KMS-11 (cell line): Measurements from ENCODE around the gene PPP1R9A.

Experiments
- H2AFZ ChIP-seq: fragments of 200-600 bp; sonication (generic); 2 replicates; pipeline ENCODE4 v1.6.1; 2016; ENCODE audit warnings: antibody characterized with exemption, mixed run types, low read depth
- H3K27ac ChIP-seq: fragments of 200-600 bp; sonication (generic); 2 replicates; pipeline ENCODE4 v1.6.1; 2016; ENCODE audit warnings: mild to moderate bottlenecking, mixed run types
- H3K27me3 ChIP-seq: fragments of 200-600 bp; sonication (generic); 2 replicates; pipeline ENCODE4 v1.6.1; 2017; ENCODE audit warnings: mild to moderate bottlenecking, low read depth, mixed run types, moderate library complexity; ENCODE audit not compliant: insufficient read depth
- H3K36me3 ChIP-seq: fragments of 200-600 bp; sonication (generic); 2 replicates; pipeline ENCODE4 v1.6.1; 2017; ENCODE audit warnings: mild to moderate bottlenecking, mixed run types; ENCODE audit not compliant: insufficient read depth
- H3K4me1 ChIP-seq: fragments of 200-600 bp; sonication (generic); 2 replicates; pipeline ENCODE4 v1.6.1; 2016; ENCODE audit warnings: mild to moderate bottlenecking, low read depth, mixed run types; ENCODE audit not compliant: poor library complexity, severe bottlenecking
- H3K4me2 ChIP-seq: fragments of 200-600 bp; sonication (generic); 2 replicates; pipeline ENCODE4 v1.7.0; 2016; ENCODE audit warnings: mild to moderate bottlenecking, mixed run types
- H3K4me3 ChIP-seq: fragments of 200-600 bp; sonication (generic); IDR thresholded peaks from 2 replicates; pipeline ENCODE4 v1.6.1; 2017; ENCODE audit warnings: low read depth, low read length, mixed read lengths; ENCODE audit not compliant: insufficient read depth
- H3K79me2 ChIP-seq: fragments of 200-600 bp; sonication (generic); 2 replicates; pipeline ENCODE4 v1.6.1; 2016; ENCODE audit warnings: low read depth, mixed run types; ENCODE audit not compliant: insufficient read depth
- H3K9ac ChIP-seq: fragments of 200-600 bp; sonication (generic); 2 replicates; pipeline ENCODE4 v1.6.1; 2016; ENCODE audit warnings: mild to moderate bottlenecking, mixed run types
- H4K20me1 ChIP-seq: fragments of 200-600 bp; sonication (generic); 2 replicates; pipeline ENCODE4 v1.6.1; 2016; ENCODE audit warnings: mild to moderate bottlenecking, mixed run types; ENCODE audit not compliant: insufficient read depth
- CTCF ChIP-seq: fragments of 200-600 bp; sonication (generic); conservative IDR thresholded peaks from 2 replicates; pipeline ENCODE4 v1.6.1; 2017; ENCODE audit warnings: low read depth, mild to moderate bottlenecking, antibody characterized with exemption, low read length, moderate library complexity, mixed read lengths

The PPP1R9A gene

GRCh38 chr7:95035295-95035694 is 127.9 kb downstream of the PPP1R9A start:
- Histone ChIP-seq H2AFZ (no peak overlapping the region), H3K27me3 (no peaks in the 10 kb centered on the region), H3K4me1 (no peaks in the 10 kb centered on the region), H4K20me1 (no peaks in the 10 kb centered on the region), H3K79me2 (no peaks in the 10 kb centered on the region), H3K4me3 (no peak overlapping the region), H3K27ac (no peak overlapping the region), H3K9ac (no peak overlapping the region), H3K36me3 (no peaks in the 10 kb centered on the region), H3K4me2 (no peak overlapping the region)
- TF ChIP-seq CTCF = no peak

- Histone ChIP-seq H3K27ac (no peak overlapping the region), H3K4me1 (no peaks in the 10 kb centered on the region), H3K4me3 (no peak overlapping the region), H2AFZ (no peak overlapping the region), H3K4me2 (no peak overlapping the region), H4K20me1 (no peaks in the 10 kb centered on the region), H3K27me3 (no peaks in the 10 kb centered on the region), H3K36me3 (no peaks in the 10 kb centered on the region), H3K79me2 (no peaks in the 10 kb centered on the region), H3K9ac (no peak overlapping the region)
- no peak for TF ChIP-seq CTCF
Measured at GRCh38 chr7:95041031-95041430, 133.6 kb downstream of the PPP1R9A start.

GRCh38 chr7:95045236-95045923 is 138.0 kb downstream of the PPP1R9A start:
- no peaks in the 10 kb centered on the region for H3K4me1 ChIP-seq
- no peak overlapping the region for H3K27ac ChIP-seq
- H3K4me3 ChIP-seq = no peak overlapping the region
- no peak overlapping the region for H3K4me2 ChIP-seq
- no peaks in the 10 kb centered on the region for H3K27me3 ChIP-seq
- H3K79me2 ChIP-seq = no peaks in the 10 kb centered on the region
- H2AFZ ChIP-seq = no peak overlapping the region
- no peak; the same call in 1 of the 2 replicates for TF ChIP-seq CTCF
- H3K36me3 ChIP-seq = no peaks in the 10 kb centered on the region
- H3K9ac ChIP-seq = no peak overlapping the region
- H4K20me1 ChIP-seq = no peaks in the 10 kb centered on the region

- no peak overlapping the region for H3K27ac ChIP-seq
- H3K4me2 ChIP-seq = no peak overlapping the region
- no peak overlapping the region for H3K4me3 ChIP-seq
- no peak overlapping the region for H3K9ac ChIP-seq
- H4K20me1 ChIP-seq = no peaks in the 10 kb centered on the region
- no peak overlapping the region for H2AFZ ChIP-seq
- H3K27me3 ChIP-seq = no peaks in the 10 kb centered on the region
- H3K79me2 ChIP-seq = no peaks in the 10 kb centered on the region
- H3K36me3 ChIP-seq = no peaks in the 10 kb centered on the region
- no peaks in the 10 kb centered on the region for H3K4me1 ChIP-seq
- no peak for TF ChIP-seq CTCF
Measured at GRCh38 chr7:95046494-95047240, 139.3 kb downstream of the PPP1R9A start.
